HEK293 (cell line): Measurements from ENCODE around the gene KCTD2.
A peak's percentile ranks its signal among the peaks of the same experiment; 100 is the strongest.

Experiments
- CTCF ChIA-PET: fragments of 350-600 bp; formaldehyde crosslinking; extraction: SDS; loops from one replicate; lab custom pipeline; 2021; ENCODE audit warnings: antibody characterized with exemption; lab: Yijun Ruan, JAX
- POLR2A ChIA-PET: fragments of 300-600 bp; formaldehyde crosslinking; extraction: SDS; loops from one replicate; lab custom pipeline; 2020; ENCODE audit warnings: antibody characterized with exemption, inconsistent platforms; lab: Yijun Ruan, JAX
- H3K27ac ChIP-seq: fragments of 200-500 bp; sonication (Bioruptor generic); 2 replicates; pipeline ENCODE4 v1.5.1; 2014; ENCODE audit warnings: low read depth, low read length, control low read depth, inconsistent platforms; ENCODE audit errors: extremely low read depth
- H3K36me3 ChIP-seq, 2 experiments: fragments of 200-500 bp in 1 of 2; sonication (Bioruptor generic) in 1 of 2; 1 replicate in 1 of 2; 2 replicates in 1 of 2; pipeline ENCODE4 v1.5.1; 2014 to 2017; ENCODE audit warnings: inconsistent platforms in 2 of 2, low read length in 2 of 2; ENCODE audit not compliant: control insufficient read depth in 2 of 2, insufficient read depth in 1 of 2
- H3K4me1 ChIP-seq: fragments of 200-500 bp; sonication (Bioruptor generic); 2 replicates; pipeline ENCODE4 v1.5.1; 2014; ENCODE audit warnings: mild to moderate bottlenecking, low read length, inconsistent platforms; ENCODE audit not compliant: control insufficient read depth, insufficient read depth
- H3K4me3 ChIP-seq: 2 replicates; pipeline ENCODE4 v1.5.1; 2011; ENCODE audit warnings: low read depth, mild to moderate bottlenecking, control low read depth, low read length, moderate library complexity
- H3K9me3 ChIP-seq: fragments of 200-500 bp; sonication (Bioruptor generic); 2 replicates; pipeline ENCODE4 v1.5.1; 2014; ENCODE audit warnings: low read depth, low read length, inconsistent platforms; ENCODE audit not compliant: control insufficient read depth, insufficient read depth
- ELK4 ChIP-seq: IDR thresholded peaks from 2 replicates; pipeline ENCODE4 v1.6.1; 2011; ENCODE audit warnings: mild to moderate bottlenecking, low read depth, low read length, borderline replicate concordance
- KLF8 ChIP-seq: fragments of 450-650 bp; formaldehyde crosslinking; IDR thresholded peaks from 2 replicates; pipeline ENCODE4 v1.5.1; 2016; ENCODE audit warnings: missing biosample characterization, missing genetic modification characterization
- OSR2 ChIP-seq: fragments of 450-650 bp; formaldehyde crosslinking; IDR thresholded peaks from 2 replicates; pipeline ENCODE4 v1.5.1; 2016; ENCODE audit warnings: missing biosample characterization, missing genetic modification characterization
- PATZ1 ChIP-seq: fragments of 450-650 bp; formaldehyde crosslinking; IDR thresholded peaks from 2 replicates; pipeline ENCODE4 v1.5.1; 2016; ENCODE audit warnings: missing biosample characterization, missing genetic modification characterization
- PRDM1 ChIP-seq: fragments of 450-650 bp; formaldehyde crosslinking; IDR thresholded peaks from 2 replicates; pipeline ENCODE4; 2016; ENCODE audit warnings: missing biosample characterization, missing genetic modification characterization
- WT1 ChIP-seq: fragments of 450-650 bp; formaldehyde crosslinking; IDR thresholded peaks from 2 replicates; pipeline ENCODE4 v1.5.1; 2016; ENCODE audit warnings: missing biosample characterization, missing genetic modification characterization
- ZBTB1 ChIP-seq: fragments of 450-650 bp; formaldehyde crosslinking; IDR thresholded peaks from 2 replicates; pipeline ENCODE4 v1.5.1; 2016; ENCODE audit warnings: missing biosample characterization, missing genetic modification characterization
- ZBTB49 ChIP-seq: fragments of 450-650 bp; formaldehyde crosslinking; IDR thresholded peaks from 2 replicates; pipeline ENCODE4 v1.5.1; 2016; ENCODE audit warnings: missing biosample characterization, missing genetic modification characterization, low read depth
- ZNF132 ChIP-seq: fragments of 450-650 bp; formaldehyde crosslinking; IDR thresholded peaks from 2 replicates; pipeline ENCODE4 v1.5.1; 2017; ENCODE audit warnings: missing biosample characterization, missing genetic modification characterization, borderline replicate concordance
- ZNF2 ChIP-seq: fragments of 450-650 bp; formaldehyde crosslinking; IDR thresholded peaks from 2 replicates; pipeline ENCODE4 v1.5.1; 2016; ENCODE audit warnings: missing biosample characterization, missing genetic modification characterization
- ZNF221 ChIP-seq: fragments of 450-650 bp; formaldehyde crosslinking; IDR thresholded peaks from 2 replicates; pipeline ENCODE4 v1.5.1; 2017; ENCODE audit warnings: missing biosample characterization, missing genetic modification characterization, borderline replicate concordance
- ZNF274 ChIP-seq, 2 experiments: fragments of 200-500 bp in 1 of 2; fragments of 450-650 bp in 1 of 2; sonication (Bioruptor generic) in 1 of 2; formaldehyde crosslinking in 1 of 2; IDR thresholded peaks; 2 replicates each; pipeline versions ENCODE4 v1.5.1 to v1.6.1; 2014 to 2016; ENCODE audit warnings: borderline replicate concordance in 1 of 2, inconsistent platforms in 1 of 2, low read length in 1 of 2, missing biosample characterization in 1 of 2, missing genetic modification characterization in 1 of 2
- ZNF311 ChIP-seq: fragments of 450-650 bp; formaldehyde crosslinking; IDR thresholded peaks from 2 replicates; pipeline ENCODE4 v1.5.1; 2017; ENCODE audit warnings: missing biosample characterization, missing genetic modification characterization, borderline replicate concordance
- ZNF350 ChIP-seq: fragments of 450-650 bp; formaldehyde crosslinking; IDR thresholded peaks from 2 replicates; pipeline ENCODE4 v1.5.0; 2017; ENCODE audit warnings: missing biosample characterization, mild to moderate bottlenecking, missing genetic modification characterization
- ZNF48 ChIP-seq: fragments of 450-650 bp; formaldehyde crosslinking; IDR thresholded peaks from 2 replicates; pipeline ENCODE4 v1.5.1; 2016; ENCODE audit warnings: missing biosample characterization, missing genetic modification characterization
- ZNF510 ChIP-seq: fragments of 450-650 bp; formaldehyde crosslinking; IDR thresholded peaks from 2 replicates; pipeline ENCODE4 v1.5.1; 2018; ENCODE audit warnings: mild to moderate bottlenecking, missing genetic modification characterization, missing biosample characterization; ENCODE audit not compliant: insufficient replicate concordance
- ZNF518A ChIP-seq: fragments of 450-650 bp; formaldehyde crosslinking; conservative IDR thresholded peaks from 2 replicates; pipeline ENCODE4 v1.5.1; 2016; ENCODE audit warnings: low read depth, missing biosample characterization, missing genetic modification characterization
- ZNF600 ChIP-seq: fragments of 450-650 bp; formaldehyde crosslinking; IDR thresholded peaks from 2 replicates; pipeline ENCODE4 v1.5.1; 2016; ENCODE audit warnings: missing biosample characterization, missing genetic modification characterization
- ZNF626 ChIP-seq: fragments of 450-650 bp; sonication (Bioruptor Pico); formaldehyde crosslinking; IDR thresholded peaks from 2 replicates; pipeline ENCODE4 v1.5.1; 2018; ENCODE audit warnings: missing biosample characterization, missing genetic modification characterization, inconsistent platforms
- ZNF629 ChIP-seq: fragments of 450-650 bp; formaldehyde crosslinking; IDR thresholded peaks from 2 replicates; pipeline ENCODE4 v1.5.1; 2017; ENCODE audit warnings: missing biosample characterization, missing genetic modification characterization
- ZNF704 ChIP-seq: fragments of 450-650 bp; formaldehyde crosslinking; IDR thresholded peaks from 2 replicates; pipeline ENCODE4 v1.5.1; 2016; ENCODE audit warnings: missing biosample characterization, missing genetic modification characterization
- ZSCAN30 ChIP-seq: fragments of 450-650 bp; IDR thresholded peaks from 2 replicates; pipeline ENCODE4 v1.5.1; 2018; ENCODE audit warnings: missing biosample characterization, mild to moderate bottlenecking, missing genetic modification characterization, moderate library complexity

KCTD2 gene

GRCh38 chr17:75099881-75100595, 53.0 kb downstream of the KCTD2 start (continued):
- no peak for TF ChIP-seq ZNF518A (tag by site-specific recombination)

- ChIA-PET POLR2A (interaction anchor here (0.6 kb wide), 1 partner anchor 102 kb away, joined by 3 read pairs; no protein-coding TSS in a partner anchor), CTCF (interaction anchor here (1.1 to 5.9 kb wide), 4 partner anchors 12 to 68 kb away, joined by 3 to 61 read pairs (median 6); no protein-coding TSS in a partner anchor)
- no peaks in the 10 kb centered on the region for H3K9me3 ChIP-seq
- H3K4me3 ChIP-seq = no peak overlapping the region
- H3K4me1 ChIP-seq = peaks cover 10% of the 10 kb centered on the region
- H3K27ac ChIP-seq = no peak overlapping the region
- peaks cover 0 to 19% of the 10 kb centered on the region in 2 experiments; a peak in 1 of 3 replicates for H3K36me3 ChIP-seq
- no peak for TF ChIP-seq ZNF221 (tag by site-specific recombination)
- TF ChIP-seq ZNF48 (tag by site-specific recombination) = no peak
- TF ChIP-seq ZSCAN30 (tag by site-specific recombination) = no peak
- no peak for TF ChIP-seq PATZ1
- no peak for TF ChIP-seq ZNF626 (tag by site-specific recombination)
- no peak for TF ChIP-seq ZNF704 (tag by site-specific recombination)
- no peak for TF ChIP-seq ELK4
- TF ChIP-seq ZNF132 (tag by site-specific recombination) = no peak
- TF ChIP-seq ZBTB49 = no peak
- no peak for TF ChIP-seq ZNF2 (tag by site-specific recombination)
- TF ChIP-seq OSR2 (tag by site-specific recombination) = peak; percentile 54
- no peak for TF ChIP-seq ZBTB1 (tag by site-specific recombination)
- TF ChIP-seq ZNF311 (tag by site-specific recombination) = no peak
- no peak for TF ChIP-seq ZNF510
- no peak for TF ChIP-seq ZNF350 (tag by site-specific recombination)
- 0 out of 2 replicates have a peak, but pooled peaks have one; percentile 28 for TF ChIP-seq ZNF629 (tag by site-specific recombination)
- no peak for TF ChIP-seq ZNF274 (IDR thresholded peaks at IDR 0.05; ENCODE audit: low read length)
- TF ChIP-seq ZNF274 (tag by site-specific recombination; IDR thresholded peaks at IDR 0.05; ENCODE audit: borderline replicate concordance) = no peak
- TF ChIP-seq PRDM1 (tag by site-specific recombination) = no peak
- TF ChIP-seq KLF8 = no peak
- peak; percentile 70 for TF ChIP-seq WT1 (tag by site-specific recombination)
- no peak for TF ChIP-seq ZNF600
Observed at GRCh38 chr17:75102385-75102821, 55.4 kb downstream of the KCTD2 start.
